IPS-20b (cell line): ENCODE measurements around the gene TTLL8.

ENCODE experiments used
- H3K27ac ChIP-seq: one replicate; pipeline ENCODE4 v1.5.1; 2013; ENCODE audit warnings: low read length
- H3K27me3 ChIP-seq: 2 replicates; pipeline ENCODE4 v1.6.1; 2013; ENCODE audit warnings: mild to moderate bottlenecking, low read length, inconsistent platforms; ENCODE audit not compliant: insufficient read depth
- H3K36me3 ChIP-seq: 2 replicates; pipeline ENCODE4 v1.6.1; 2013; ENCODE audit warnings: low read depth, mild to moderate bottlenecking, inconsistent platforms, low read length, moderate library complexity; ENCODE audit not compliant: insufficient read depth
- H3K4me1 ChIP-seq: 2 replicates; pipeline ENCODE4 v1.6.1; 2013; ENCODE audit warnings: mild to moderate bottlenecking, control low read depth, inconsistent platforms, low read length, moderate library complexity; ENCODE audit not compliant: insufficient read depth
- H3K4me3 ChIP-seq: 2 replicates; pipeline ENCODE4 v1.5.1; 2013; ENCODE audit warnings: mild to moderate bottlenecking, low read length, inconsistent platforms
- H3K9ac ChIP-seq: 2 replicates; pipeline ENCODE4 v1.6.1; 2013; ENCODE audit warnings: low read depth, mild to moderate bottlenecking, inconsistent platforms, low read length, moderate library complexity
- H3K9me3 ChIP-seq: 2 replicates; pipeline ENCODE4 v1.6.1; 2013; ENCODE audit warnings: mild to moderate bottlenecking, low read depth, low read length, inconsistent platforms; ENCODE audit not compliant: insufficient read depth

The TTLL8 gene

GRCh38 chr22:50046019-50046415 lies 12.1 kb downstream of the TTLL8 start:
- Histone ChIP-seq H3K4me3 (no peak overlapping the region), H3K9me3 (no peaks in the 10 kb centered on the region), H3K4me1 (no peaks in the 10 kb centered on the region), H3K27me3 (no peaks in the 10 kb centered on the region), H3K27ac (no peak overlapping the region), H3K9ac (no peak overlapping the region), H3K36me3 (no peaks in the 10 kb centered on the region)

GRCh38 chr22:50045211-50046018 lies 12.7 kb downstream of the TTLL8 start:
- Histone ChIP-seq H3K27ac (no peak overlapping the region), H3K36me3 (no peaks in the 10 kb centered on the region), H3K4me1 (no peaks in the 10 kb centered on the region), H3K27me3 (no peaks in the 10 kb centered on the region), H3K9ac (no peak overlapping the region), H3K9me3 (no peaks in the 10 kb centered on the region), H3K4me3 (no peak overlapping the region)

- no peaks in the 10 kb centered on the region for H3K9me3 ChIP-seq
- no peaks in the 10 kb centered on the region for H3K27me3 ChIP-seq
- no peak overlapping the region for H3K4me3 ChIP-seq
- no peak overlapping the region for H3K27ac ChIP-seq
- H3K4me1 ChIP-seq: no peaks in the 10 kb centered on the region
- H3K9ac ChIP-seq: no peak overlapping the region
- no peaks in the 10 kb centered on the region for H3K36me3 ChIP-seq
These were observed 13.5 kb downstream of the TTLL8 start for GRCh38 chr22:50044485-50045118.

- no peaks in the 10 kb centered on the region for H3K36me3 ChIP-seq
- no peak overlapping the region for H3K27ac ChIP-seq
- H3K4me3 ChIP-seq: no peak overlapping the region
- no peaks in the 10 kb centered on the region; the same call in 1 of the 2 replicates for H3K9me3 ChIP-seq
- H3K4me1 ChIP-seq: no peaks in the 10 kb centered on the region
- no peaks in the 10 kb centered on the region for H3K27me3 ChIP-seq
- no peak overlapping the region for H3K9ac ChIP-seq
These were observed 16.6 kb downstream of the TTLL8 start for GRCh38 chr22:50041361-50042065.

GRCh38 chr22:50040717-50041116 lies 17.4 kb downstream of the TTLL8 start:
- Histone ChIP-seq H3K27ac (no peak overlapping the region), H3K9me3 (no peaks in the 10 kb centered on the region; the same call in 1 of the 2 replicates), H3K9ac (no peak overlapping the region), H3K27me3 (no peaks in the 10 kb centered on the region), H3K4me1 (no peaks in the 10 kb centered on the region), H3K36me3 (no peaks in the 10 kb centered on the region), H3K4me3 (no peak overlapping the region)

GRCh38 chr22:50039669-50040443 lies 18.2 kb downstream of the TTLL8 start:
- no peaks in the 10 kb centered on the region for H3K36me3 ChIP-seq
- no peaks in the 10 kb centered on the region for H3K27me3 ChIP-seq

GRCh38 chr22:50035976-50036724 lies 21.9 kb downstream of the TTLL8 start:
- H3K4me3 ChIP-seq: no peak overlapping the region
- no peaks in the 10 kb centered on the region; the same call in 1 of the 2 replicates for H3K9me3 ChIP-seq
- no peaks in the 10 kb centered on the region for H3K36me3 ChIP-seq
- no peak overlapping the region for H3K27ac ChIP-seq
- 0 out of 2 replicates have a peak, but pooled peaks cover under 1% of the 10 kb centered on the region for H3K27me3 ChIP-seq
- no peaks in the 10 kb centered on the region for H3K4me1 ChIP-seq
- no peak overlapping the region for H3K9ac ChIP-seq

More at GRCh38 chr22:50039669-50040443, 18.2 kb downstream of the TTLL8 start:
- Histone ChIP-seq H3K4me3 (no peak overlapping the region), H3K9me3 (no peaks in the 10 kb centered on the region; the same call in 1 of the 2 replicates), H3K27ac (no peak overlapping the region), H3K4me1 (no peaks in the 10 kb centered on the region), H3K9ac (no peak overlapping the region)

GRCh38 chr22:50035131-50035881 lies 22.8 kb downstream of the TTLL8 start:
- Histone ChIP-seq H3K27ac (no peak overlapping the region), H3K4me3 (no peak overlapping the region), H3K9ac (no peak overlapping the region), H3K36me3 (no peaks in the 10 kb centered on the region), H3K9me3 (no peaks in the 10 kb centered on the region; the same call in 1 of the 2 replicates), H3K4me1 (no peaks in the 10 kb centered on the region), H3K27me3 (peaks cover 9% of the 10 kb centered on the region)

GRCh38 chr22:50034126-50035081 lies 23.7 kb downstream of the TTLL8 start:
- H3K9ac ChIP-seq: no peak overlapping the region
- H3K36me3 ChIP-seq: no peaks in the 10 kb centered on the region
- H3K27me3 ChIP-seq: peaks cover 17% of the 10 kb centered on the region
- H3K27ac ChIP-seq: no peak overlapping the region
- H3K4me3 ChIP-seq: no peak overlapping the region
- H3K4me1 ChIP-seq: no peaks in the 10 kb centered on the region
- H3K9me3 ChIP-seq: no peaks in the 10 kb centered on the region; the same call in 1 of the 2 replicates
